ENCODE results near the gene RBM20. TPM values are rescaled to one million over a fixed set of nuclear protein-coding genes. Genes with fewer than 3 reads are reported as not detected.

The RBM20 gene
- total and polyA plus RNA-seq, 2 experiments from 2014 or later = 0.05 to 0.17 TPM

DNA sequence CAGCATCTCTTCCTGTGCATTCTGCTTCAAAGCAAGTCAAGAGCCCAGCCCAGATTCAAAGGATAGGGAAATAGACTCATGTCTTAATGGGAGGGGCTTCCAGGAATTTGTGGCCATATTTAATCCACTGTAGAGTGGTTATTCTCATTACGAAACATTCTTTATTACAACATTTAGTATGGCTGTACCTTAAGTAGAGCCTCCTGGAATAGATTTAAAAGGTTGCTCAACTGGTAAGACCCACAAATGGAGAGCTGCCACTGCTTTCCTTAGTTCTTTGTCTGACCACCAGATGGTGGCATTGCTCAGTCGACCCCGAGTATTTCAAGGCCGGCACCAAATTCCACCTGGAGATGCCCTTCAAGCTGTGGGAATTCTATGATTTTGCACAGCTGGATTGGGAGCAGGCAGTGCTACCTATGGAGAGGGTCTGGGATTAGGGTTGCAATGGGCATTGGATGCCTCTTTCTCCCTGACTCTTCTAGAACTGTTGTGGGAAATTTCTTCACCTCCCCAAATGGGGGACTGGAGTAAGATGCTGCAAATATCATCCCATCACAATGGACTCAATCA is 102.2 kb downstream of the RBM20 start:
- Histone ChIP-seq H2AFZ (no peak overlapping the region), H3K27me3 (ENCODE audit: insufficient read depth) (no peaks in the 10 kb centered on the region), H3K79me2 (replicated peaks; ENCODE audit: insufficient read depth) (no peaks in the 10 kb centered on the region), H3K9me2 (ENCODE audit: insufficient read depth) (no peaks in the 10 kb centered on the region), H3K27ac (ENCODE audit: low read depth) (no peak overlapping the region), H3K36me3 (ENCODE audit: insufficient read depth) (no peaks in the 10 kb centered on the region), H3K4me3 (no peak overlapping the region), H4K20me1 (replicated peaks; ENCODE audit: insufficient read depth) (no peaks in the 10 kb centered on the region), H3K4me1 (ENCODE audit: insufficient read depth) (no peaks in the 10 kb centered on the region; the same call in 1 of the 2 replicates), H3K4me2 (no peak overlapping the region), H3F3A (replicated peaks; ENCODE audit: low read depth) (no peaks in the 10 kb centered on the region)
- Mint-ChIP-seq H3K9me3 (peaks cover 5% of the 10 kb centered on the region; the same call in 1 of the 3 replicates), H3K4me3 (no peak overlapping the region), H3K27me3 (ENCODE audit: insufficient read depth, low read depth, poor library complexity) (peaks cover 10% of the 10 kb centered on the region), H3K27ac (no peak overlapping the region), H3K36me3 (ENCODE audit: low read depth) (no peaks in the 10 kb centered on the region), H3K4me1 (no peaks in the 10 kb centered on the region; the same call in 2 of the 3 replicates)
- ATAC-seq (peak; percentile 91), DNase-seq (ENCODE audit: low spot score) (peak; percentile 85)
- TF ChIP-seq EZH2phosphoT487 (IDR thresholded peaks at IDR 0.05; ENCODE audit: unreplicated experiment) = no peak
- peak; percentile 87 to 91 for TF ChIP-seq CTCF (conservative IDR thresholded peaks at IDR 0.05; ENCODE audit: low read depth in 2 of 2)
- TF ChIP-seq, protein P1, sequence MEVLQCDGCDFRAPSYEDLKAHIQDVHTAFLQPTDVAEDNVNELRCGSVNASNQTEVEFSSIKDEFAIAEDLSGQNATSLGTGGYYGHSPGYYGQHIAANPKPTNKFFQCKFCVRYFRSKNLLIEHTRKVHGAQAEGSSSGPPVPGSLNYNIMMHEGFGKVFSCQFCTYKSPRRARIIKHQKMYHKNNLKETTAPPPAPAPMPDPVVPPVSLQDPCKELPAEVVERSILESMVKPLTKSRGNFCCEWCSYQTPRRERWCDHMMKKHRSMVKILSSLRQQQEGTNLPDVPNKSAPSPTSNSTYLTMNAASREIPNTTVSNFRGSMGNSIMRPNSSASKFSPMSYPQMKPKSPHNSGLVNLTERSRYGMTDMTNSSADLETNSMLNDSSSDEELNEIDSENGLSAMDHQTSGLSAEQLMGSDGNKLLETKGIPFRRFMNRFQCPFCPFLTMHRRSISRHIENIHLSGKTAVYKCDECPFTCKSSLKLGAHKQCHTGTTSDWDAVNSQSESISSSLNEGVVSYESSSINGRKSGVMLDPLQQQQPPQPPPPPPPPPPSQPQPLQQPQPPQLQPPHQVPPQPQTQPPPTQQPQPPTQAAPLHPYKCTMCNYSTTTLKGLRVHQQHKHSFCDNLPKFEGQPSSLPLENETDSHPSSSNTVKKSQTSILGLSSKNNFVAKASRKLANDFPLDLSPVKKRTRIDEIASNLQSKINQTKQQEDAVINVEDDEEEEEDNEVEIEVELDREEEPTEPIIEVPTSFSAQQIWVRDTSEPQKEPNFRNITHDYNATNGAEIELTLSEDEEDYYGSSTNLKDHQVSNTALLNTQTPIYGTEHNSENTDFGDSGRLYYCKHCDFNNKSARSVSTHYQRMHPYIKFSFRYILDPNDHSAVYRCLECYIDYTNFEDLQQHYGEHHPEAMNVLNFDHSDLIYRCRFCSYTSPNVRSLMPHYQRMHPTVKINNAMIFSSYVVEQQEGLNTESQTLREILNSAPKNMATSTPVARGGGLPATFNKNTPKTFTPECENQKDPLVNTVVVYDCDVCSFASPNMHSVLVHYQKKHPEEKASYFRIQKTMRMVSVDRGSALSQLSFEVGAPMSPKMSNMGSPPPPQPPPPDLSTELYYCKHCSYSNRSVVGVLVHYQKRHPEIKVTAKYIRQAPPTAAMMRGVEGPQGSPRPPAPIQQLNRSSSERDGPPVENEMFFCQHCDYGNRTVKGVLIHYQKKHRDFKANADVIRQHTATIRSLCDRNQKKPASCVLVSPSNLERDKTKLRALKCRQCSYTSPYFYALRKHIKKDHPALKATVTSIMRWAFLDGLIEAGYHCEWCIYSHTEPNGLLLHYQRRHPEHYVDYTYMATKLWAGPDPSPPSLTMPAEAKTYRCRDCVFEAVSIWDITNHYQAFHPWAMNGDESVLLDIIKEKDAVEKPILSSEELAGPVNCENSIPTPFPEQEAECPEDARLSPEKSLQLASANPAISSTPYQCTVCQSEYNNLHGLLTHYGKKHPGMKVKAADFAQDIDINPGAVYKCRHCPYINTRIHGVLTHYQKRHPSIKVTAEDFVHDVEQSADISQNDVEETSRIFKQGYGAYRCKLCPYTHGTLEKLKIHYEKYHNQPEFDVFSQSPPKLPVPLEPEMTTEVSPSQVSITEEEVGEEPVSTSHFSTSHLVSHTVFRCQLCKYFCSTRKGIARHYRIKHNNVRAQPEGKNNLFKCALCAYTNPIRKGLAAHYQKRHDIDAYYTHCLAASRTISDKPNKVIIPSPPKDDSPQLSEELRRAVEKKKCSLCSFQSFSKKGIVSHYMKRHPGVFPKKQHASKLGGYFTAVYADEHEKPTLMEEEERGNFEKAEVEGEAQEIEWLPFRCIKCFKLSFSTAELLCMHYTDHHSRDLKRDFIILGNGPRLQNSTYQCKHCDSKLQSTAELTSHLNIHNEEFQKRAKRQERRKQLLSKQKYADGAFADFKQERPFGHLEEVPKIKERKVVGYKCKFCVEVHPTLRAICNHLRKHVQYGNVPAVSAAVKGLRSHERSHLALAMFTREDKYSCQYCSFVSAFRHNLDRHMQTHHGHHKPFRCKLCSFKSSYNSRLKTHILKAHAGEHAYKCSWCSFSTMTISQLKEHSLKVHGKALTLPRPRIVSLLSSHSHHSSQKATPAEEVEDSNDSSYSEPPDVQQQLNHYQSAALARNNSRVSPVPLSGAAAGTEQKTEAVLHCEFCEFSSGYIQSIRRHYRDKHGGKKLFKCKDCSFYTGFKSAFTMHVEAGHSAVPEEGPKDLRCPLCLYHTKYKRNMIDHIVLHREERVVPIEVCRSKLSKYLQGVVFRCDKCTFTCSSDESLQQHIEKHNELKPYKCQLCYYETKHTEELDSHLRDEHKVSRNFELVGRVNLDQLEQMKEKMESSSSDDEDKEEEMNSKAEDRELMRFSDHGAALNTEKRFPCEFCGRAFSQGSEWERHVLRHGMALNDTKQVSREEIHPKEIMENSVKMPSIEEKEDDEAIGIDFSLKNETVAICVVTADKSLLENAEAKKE (CRISPR knock-in tag; IDR thresholded peaks at IDR 0.05) = no peak
- TF ChIP-seq, protein P2, sequence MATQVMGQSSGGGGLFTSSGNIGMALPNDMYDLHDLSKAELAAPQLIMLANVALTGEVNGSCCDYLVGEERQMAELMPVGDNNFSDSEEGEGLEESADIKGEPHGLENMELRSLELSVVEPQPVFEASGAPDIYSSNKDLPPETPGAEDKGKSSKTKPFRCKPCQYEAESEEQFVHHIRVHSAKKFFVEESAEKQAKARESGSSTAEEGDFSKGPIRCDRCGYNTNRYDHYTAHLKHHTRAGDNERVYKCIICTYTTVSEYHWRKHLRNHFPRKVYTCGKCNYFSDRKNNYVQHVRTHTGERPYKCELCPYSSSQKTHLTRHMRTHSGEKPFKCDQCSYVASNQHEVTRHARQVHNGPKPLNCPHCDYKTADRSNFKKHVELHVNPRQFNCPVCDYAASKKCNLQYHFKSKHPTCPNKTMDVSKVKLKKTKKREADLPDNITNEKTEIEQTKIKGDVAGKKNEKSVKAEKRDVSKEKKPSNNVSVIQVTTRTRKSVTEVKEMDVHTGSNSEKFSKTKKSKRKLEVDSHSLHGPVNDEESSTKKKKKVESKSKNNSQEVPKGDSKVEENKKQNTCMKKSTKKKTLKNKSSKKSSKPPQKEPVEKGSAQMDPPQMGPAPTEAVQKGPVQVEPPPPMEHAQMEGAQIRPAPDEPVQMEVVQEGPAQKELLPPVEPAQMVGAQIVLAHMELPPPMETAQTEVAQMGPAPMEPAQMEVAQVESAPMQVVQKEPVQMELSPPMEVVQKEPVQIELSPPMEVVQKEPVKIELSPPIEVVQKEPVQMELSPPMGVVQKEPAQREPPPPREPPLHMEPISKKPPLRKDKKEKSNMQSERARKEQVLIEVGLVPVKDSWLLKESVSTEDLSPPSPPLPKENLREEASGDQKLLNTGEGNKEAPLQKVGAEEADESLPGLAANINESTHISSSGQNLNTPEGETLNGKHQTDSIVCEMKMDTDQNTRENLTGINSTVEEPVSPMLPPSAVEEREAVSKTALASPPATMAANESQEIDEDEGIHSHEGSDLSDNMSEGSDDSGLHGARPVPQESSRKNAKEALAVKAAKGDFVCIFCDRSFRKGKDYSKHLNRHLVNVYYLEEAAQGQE (IDR thresholded peaks at IDR 0.05; ENCODE audit: unreplicated experiment) = no peak

Measured in GM23338 (cell line).